ENCODE data around the gene PLEKHA5.

DNA sequence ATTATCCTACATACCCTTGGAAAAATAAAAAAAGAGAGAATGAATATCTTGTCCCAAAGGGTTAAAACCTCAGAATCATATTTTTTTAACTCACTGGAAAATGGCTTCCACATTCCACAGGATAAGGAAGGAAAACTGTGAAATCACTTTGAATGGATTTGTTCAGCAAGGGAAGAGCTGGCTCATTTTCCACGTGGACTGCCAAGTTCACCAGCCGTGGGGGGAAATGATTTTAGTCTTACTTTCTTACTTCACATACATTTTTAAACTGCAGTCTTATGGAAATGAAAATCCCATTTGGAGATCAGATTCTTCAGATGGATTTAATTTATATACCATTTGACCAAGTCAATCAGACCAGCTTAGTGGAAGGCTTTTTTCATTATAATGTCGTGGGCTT lies 279.8 kb downstream of the PLEKHA5 start:
- TF ChIP-seq, protein P1, sequence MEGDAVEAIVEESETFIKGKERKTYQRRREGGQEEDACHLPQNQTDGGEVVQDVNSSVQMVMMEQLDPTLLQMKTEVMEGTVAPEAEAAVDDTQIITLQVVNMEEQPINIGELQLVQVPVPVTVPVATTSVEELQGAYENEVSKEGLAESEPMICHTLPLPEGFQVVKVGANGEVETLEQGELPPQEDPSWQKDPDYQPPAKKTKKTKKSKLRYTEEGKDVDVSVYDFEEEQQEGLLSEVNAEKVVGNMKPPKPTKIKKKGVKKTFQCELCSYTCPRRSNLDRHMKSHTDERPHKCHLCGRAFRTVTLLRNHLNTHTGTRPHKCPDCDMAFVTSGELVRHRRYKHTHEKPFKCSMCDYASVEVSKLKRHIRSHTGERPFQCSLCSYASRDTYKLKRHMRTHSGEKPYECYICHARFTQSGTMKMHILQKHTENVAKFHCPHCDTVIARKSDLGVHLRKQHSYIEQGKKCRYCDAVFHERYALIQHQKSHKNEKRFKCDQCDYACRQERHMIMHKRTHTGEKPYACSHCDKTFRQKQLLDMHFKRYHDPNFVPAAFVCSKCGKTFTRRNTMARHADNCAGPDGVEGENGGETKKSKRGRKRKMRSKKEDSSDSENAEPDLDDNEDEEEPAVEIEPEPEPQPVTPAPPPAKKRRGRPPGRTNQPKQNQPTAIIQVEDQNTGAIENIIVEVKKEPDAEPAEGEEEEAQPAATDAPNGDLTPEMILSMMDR (IDR thresholded peaks at IDR 0.05) = no peak
- no peak for TF ChIP-seq POLR2A (IDR thresholded peaks at IDR 0.05)

Measured in heart left ventricle (tissue), 13 donors.